RWPE1 (cell line): Measurements from ENCODE around the gene EEF2K.

Experiments used
- CTCF ChIA-PET: fragments of 350-600 bp; sonication (Branson Sonifier 250); formaldehyde crosslinking; extraction: SDS; loops from one replicate; lab custom pipeline; 2021; lab: Yijun Ruan, JAX
- POLR2A ChIA-PET: fragments of 400-600 bp; formaldehyde crosslinking; extraction: SDS; loops from one replicate; lab custom pipeline; 2020; ENCODE audit warnings: antibody characterized with exemption; ENCODE audit not compliant: low non-redundant PET; lab: Yijun Ruan, JAX
- DNase-seq: peaks from one replicate; pipeline ENCODE4 v3.0.0; 2012; ENCODE audit warnings: low spot score
- H3K27ac ChIP-seq: fragments of 450-650 bp; 2 replicates; pipeline ENCODE4 v1.5.1; 2017
- TF ChIP-seq, protein P1 (sequence below): fragments of 450-650 bp; conservative IDR thresholded peaks from 2 replicates; pipeline ENCODE4 v1.5.1; 2017; ENCODE audit warnings: low read depth, mild to moderate bottlenecking

The EEF2K gene

DNA sequence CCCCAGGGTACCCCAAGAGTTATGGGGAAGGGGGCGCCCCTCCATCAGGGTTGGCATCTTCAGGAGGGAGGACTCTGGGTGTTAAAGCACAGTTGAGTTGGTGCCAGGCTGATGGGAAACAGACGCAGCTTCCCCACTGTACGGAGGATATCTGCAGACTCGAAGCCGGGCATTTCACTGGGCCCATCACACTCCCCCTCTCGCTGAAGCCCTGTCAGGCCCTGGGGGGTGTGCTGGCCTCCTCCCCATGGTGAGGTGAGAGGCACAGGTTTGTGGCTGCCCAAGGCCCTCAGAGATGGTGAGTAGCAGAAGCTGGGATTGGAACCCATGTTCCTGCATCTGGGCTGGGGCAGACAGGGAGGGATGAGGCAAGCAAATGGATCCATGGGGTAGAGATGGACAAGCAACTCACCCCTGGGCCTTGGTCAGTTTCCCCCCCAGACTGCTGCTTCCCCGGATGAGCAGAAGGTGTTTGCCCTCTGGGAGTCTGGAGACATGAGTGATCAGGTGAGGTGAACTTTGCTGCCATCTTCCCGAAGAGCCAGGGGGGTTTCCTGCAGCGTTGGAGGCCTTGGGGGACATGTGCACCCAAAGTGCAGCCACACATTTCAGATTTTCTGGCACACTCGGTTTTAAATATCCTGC, 122.1 kb downstream of the EEF2K start:
- TF ChIP-seq, protein P1, sequence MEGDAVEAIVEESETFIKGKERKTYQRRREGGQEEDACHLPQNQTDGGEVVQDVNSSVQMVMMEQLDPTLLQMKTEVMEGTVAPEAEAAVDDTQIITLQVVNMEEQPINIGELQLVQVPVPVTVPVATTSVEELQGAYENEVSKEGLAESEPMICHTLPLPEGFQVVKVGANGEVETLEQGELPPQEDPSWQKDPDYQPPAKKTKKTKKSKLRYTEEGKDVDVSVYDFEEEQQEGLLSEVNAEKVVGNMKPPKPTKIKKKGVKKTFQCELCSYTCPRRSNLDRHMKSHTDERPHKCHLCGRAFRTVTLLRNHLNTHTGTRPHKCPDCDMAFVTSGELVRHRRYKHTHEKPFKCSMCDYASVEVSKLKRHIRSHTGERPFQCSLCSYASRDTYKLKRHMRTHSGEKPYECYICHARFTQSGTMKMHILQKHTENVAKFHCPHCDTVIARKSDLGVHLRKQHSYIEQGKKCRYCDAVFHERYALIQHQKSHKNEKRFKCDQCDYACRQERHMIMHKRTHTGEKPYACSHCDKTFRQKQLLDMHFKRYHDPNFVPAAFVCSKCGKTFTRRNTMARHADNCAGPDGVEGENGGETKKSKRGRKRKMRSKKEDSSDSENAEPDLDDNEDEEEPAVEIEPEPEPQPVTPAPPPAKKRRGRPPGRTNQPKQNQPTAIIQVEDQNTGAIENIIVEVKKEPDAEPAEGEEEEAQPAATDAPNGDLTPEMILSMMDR, result no peak
- H3K27ac ChIP-seq, result peak overlapping the region; percentile 25
- POLR2A ChIA-PET, result no interaction called here
- CTCF ChIA-PET, result no interaction called here
- DNase-seq, result no peak

DNA sequence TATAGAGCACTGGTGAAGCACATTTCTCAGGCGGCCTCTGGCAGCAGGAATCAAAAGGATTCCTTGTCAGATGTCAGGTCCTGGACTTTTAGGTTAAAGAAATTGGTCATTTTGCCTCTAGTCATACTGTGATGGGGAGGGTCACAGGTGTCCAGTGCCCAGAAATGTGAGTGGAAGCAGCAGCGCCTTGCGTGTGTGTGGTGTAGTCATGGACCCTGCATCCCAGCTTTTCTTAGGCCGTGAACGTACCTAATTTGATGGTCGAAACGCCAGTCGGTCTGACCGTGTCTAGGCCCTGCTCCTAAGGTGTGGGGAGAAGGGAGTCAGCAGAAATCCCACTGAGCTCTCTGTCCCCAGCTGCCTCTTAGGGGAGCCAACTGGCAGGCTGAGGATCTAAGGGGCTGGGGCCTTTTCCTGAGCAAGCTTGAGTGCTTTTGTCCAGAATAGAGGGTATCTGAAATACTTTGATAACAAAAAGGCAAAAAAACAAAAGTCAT, 123.2 kb downstream of the EEF2K start:
- CTCF ChIA-PET, result interaction anchor here (0.9 kb wide), 1 partner anchor 8 kb away, joined by 5 read pairs; no protein-coding TSS in a partner anchor
- POLR2A ChIA-PET, result no interaction called here

DNA sequence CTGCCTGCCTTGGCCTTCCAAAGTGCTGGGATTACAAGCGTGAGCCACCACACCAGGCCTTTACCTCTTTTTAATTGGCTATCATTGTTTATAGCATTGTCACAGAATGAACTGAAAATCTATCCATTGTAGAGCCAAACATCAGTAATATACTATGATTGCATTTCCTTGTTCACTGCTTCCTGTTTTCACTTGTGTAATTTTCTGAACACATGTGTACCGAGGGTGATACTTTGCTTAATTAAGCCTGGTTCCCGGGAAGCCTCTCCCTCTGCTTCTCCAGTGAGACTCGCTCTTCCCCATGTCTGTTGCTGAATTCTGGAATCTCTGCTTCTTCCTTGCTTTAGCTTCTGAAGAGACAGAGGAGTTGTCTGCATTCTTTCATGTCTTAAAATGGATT, 124.2 kb downstream of the EEF2K start:
- H3K27ac ChIP-seq, result no peak overlapping the region; the same call in 1 of the 2 replicates
- no peak for DNase-seq
- CTCF ChIA-PET, result interaction anchor here (0.6 to 0.9 kb wide), 2 partner anchors 9 to 804 kb away, joined by 5 to 7 read pairs; no protein-coding TSS in a partner anchor
- POLR2A ChIA-PET, result no interaction called here
- TF ChIP-seq, protein P1, result no peak

More for the DNA sequence above, 123.2 kb downstream of the EEF2K start:
- H3K27ac ChIP-seq, result 0 out of 2 replicates have a peak overlapping the region, but pooled peaks have one; percentile 12
- TF ChIP-seq, protein P1, result no peak
- no peak for DNase-seq

GRCh38 chr16:22333457-22333994, 127.4 kb downstream of the EEF2K start:
- DNase-seq, result no peak
- ChIA-PET CTCF (interaction anchor here (0.7 kb wide), 1 partner anchor 136 kb away, joined by 5 read pairs; no protein-coding TSS in a partner anchor), POLR2A (no interaction called here)
- TF ChIP-seq, protein P1, result no peak
- H3K27ac ChIP-seq, result no peak overlapping the region

DNA sequence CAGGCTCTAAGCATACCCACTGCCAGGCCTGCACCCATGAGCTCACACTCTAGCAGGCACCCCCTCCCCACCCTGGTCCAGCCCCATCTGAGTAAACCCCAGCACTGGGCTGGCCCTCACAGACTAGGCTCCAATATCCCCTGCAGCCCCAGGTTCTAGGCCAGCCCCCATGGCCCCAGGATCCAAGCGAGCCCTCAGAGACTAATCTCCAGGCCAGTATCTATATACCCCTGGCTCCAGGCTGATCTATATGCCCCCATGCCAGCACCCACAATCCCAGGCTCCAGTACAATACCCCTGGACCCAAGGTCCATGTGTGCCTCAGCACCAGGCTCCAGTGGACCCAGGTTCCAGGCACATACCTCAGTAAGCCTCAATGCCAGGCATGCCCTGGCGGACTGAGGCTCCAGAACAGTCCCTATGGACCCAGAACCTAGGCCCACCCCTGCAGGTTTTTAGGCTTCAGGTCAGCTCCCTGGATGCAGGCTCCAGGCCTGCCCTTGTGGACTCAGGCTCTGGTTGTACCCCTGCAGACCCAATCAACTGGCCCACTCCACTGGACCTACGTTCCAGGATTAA, 129.7 kb downstream of the EEF2K start:
- peak overlapping the region; percentile 11; the same call in 1 of the 2 replicates for H3K27ac ChIP-seq
- DNase-seq, result no peak
- TF ChIP-seq, protein P1, result no peak
- CTCF ChIA-PET, result no interaction called here
- POLR2A ChIA-PET, result no interaction called here

DNA sequence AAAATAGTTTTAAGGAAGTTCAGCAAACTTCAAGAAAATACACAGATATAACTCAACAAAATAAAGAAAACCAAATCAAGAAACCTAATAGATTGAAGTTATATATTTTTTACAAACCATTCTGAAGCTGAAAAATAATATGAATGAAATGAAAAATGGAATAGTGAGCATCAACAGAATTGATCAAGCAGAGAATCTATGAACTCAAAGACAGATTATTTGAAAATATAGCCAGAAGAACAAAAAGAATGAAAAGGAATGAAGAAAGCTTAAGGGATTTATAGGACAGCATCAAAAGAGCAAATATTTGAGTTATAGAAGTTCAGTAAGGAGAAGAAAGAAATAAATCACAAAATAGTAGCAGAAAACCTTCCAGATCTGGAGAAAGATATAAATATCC, 130.5 kb downstream of the EEF2K start:
- POLR2A ChIA-PET, result no interaction called here

More for the DNA sequence above, 130.5 kb downstream of the EEF2K start:
- TF ChIP-seq, protein P1, result no peak
- CTCF ChIA-PET, result interaction anchor here (0.7 kb wide), 1 partner anchor 81 kb away, joined by 3 read pairs; no protein-coding TSS in a partner anchor
- no peak overlapping the region for H3K27ac ChIP-seq
- no peak for DNase-seq
